NCI-H1417 treated with DMSO at 0.1 percent for 48 hours (cell line): ENCODE results near the gene ISOC1.

Source experiments
- DNase-seq: peaks from one replicate; lab custom pipeline; 2025; lab: John Stamatoyannopoulos, UW

Gene ISOC1

GRCh38 chr5:129094924-129095899 lies 663 bp downstream of the ISOC1 start:
- DNase-seq: no peak

GRCh38 chr5:129096382-129096991 lies 1.9 kb downstream of the ISOC1 start:
- DNase-seq: no peak

GRCh38 chr5:129097498-129098296 lies 3.1 kb downstream of the ISOC1 start:
- no peak for DNase-seq

GRCh38 chr5:129098488-129099183 lies 4.1 kb downstream of the ISOC1 start:
- no peak for DNase-seq

- DNase-seq: no peak
Measured at GRCh38 chr5:129099184-129099569, 4.6 kb downstream of the ISOC1 start.

DNA sequence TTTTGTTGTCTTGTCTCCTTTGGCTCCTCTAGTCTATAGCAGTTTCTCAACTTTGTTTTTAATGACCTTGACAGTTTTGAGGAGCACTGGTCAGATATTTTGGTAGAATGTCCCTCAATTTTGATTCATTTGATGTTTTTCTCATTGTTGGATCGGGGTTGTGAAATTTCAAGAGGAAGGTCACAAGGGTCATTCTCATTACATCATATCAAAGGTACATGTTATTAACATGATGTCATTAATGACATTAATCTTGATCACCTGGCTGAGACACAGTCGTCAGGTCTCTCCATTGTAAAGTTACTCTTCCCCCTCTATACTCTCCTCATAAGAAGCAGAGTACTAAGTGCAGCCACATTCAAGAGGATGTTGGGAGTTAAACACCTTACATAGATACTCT lies 7.2 kb downstream of the ISOC1 start:
- no peak for DNase-seq

- no peak for DNase-seq
Measured at GRCh38 chr5:129103397-129103796, 8.8 kb downstream of the ISOC1 start.

DNA sequence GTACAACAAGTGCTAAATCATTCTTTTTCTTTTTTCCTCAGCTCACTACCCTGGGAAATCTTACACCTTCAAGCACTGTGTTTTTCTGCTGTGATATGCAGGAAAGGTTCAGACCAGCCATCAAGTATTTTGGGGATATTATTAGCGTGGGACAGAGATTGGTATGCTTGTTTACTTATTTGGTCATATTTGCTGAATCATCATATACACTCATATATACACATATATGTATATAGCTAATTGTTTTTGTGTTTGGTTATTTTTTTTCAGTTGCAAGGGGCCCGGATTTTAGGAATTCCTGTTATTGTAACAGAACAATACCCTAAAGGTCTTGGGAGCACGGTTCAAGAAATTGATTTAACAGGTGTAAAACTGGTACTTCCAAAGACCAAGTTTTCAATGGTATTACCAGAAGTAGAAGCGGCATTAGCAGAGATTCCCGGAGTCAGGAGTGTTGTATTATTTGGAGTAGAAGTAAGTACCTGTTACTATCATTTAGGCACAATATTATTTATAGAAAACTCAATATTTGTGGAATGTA lies 10.4 kb downstream of the ISOC1 start:
- DNase-seq: no peak

DNA sequence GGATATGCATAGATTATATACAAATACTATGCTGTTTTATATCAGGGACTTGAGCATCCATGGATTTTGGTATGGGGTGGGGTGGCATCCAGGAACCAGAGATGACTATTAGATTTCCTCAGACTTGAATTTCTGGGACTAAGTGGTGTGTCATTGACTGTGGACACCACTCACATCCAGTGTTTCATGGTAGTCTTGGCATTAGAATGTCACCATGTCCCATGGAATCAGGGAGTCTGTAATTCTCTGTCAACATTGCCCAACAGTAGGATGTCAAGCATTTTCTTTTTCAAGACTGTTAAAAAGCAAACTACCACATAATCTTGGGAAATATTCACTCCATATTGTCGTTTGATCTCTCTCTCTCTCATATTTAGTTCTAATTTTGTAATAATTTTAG lies 13.1 kb downstream of the ISOC1 start:
- DNase-seq: no peak

DNA sequence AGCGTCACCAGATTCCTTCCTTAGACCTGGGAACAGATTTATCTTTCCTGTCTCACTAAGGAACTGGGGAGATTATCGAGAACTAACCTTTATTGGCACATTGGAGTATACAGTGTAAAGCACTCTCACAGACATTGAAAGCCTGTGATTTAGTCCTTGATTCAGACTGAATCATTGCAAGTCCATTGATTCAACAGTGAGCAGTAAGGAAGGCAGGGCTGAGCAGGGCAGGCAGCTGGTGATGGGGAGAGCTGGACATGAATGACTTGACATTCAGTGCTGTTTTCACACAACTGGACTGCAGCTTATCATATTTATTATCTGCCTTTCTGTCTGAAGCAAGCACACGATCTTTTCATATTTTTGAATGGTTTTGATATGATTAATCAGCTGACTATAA lies 16.2 kb downstream of the ISOC1 start:
- DNase-seq: no peak

GRCh38 chr5:129111351-129111750 lies 16.8 kb downstream of the ISOC1 start:
- DNase-seq: no peak

- no peak for DNase-seq
Measured at GRCh38 chr5:129112295-129112694, 17.7 kb downstream of the ISOC1 start.

DNA sequence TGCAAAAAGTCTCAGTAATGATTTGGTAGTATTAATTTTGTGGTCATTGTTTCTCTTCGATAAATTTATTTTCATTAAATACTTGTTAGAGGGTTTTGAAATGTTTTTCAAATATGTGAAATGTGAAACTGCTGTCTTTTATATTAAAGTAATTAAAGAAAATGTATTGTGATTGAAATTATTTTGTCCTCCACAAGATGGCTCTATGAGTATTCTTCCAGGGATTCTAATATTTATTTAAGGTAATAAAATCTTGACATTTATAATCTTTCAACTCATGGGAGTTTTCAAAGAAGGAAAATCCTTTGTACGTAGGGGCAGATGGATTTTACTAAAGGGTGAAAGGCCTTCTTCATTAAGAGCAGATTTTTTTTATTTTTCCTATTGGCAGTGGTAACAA lies 19.3 kb downstream of the ISOC1 start:
- DNase-seq: no peak

DNA sequence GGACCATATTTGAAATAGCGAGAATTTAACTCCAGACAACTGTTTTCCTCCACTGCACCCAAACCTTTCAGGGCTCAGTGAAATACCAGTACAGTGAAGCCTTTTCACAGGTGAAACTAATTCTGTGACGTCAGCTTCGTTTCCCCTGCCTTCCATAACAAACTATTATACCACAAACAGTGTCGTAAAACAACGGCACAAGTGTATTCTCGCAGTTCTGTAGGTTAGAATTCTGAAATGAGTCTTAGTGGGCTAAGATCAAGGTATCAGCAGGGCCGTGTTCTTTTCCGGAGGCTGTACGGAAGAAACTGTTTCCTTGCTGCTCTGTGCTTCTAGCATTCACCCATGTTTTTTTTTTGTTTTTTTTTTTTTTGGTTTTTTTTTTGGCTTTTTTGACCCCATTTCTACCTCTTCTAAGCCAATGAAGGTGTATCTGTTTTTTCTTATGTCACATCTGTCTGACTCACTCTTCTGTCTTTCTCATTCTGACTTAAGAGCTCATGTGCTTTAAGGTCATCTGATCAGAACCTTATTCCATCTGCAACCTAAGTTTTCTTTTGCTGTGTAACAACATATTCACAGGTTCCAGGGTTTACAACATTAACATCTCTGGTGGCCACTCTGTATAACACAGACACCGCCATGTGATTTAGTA lies 20.1 kb downstream of the ISOC1 start:
- DNase-seq: no peak

GRCh38 chr5:129115680-129116079 lies 21.1 kb downstream of the ISOC1 start:
- no peak for DNase-seq

- no peak for DNase-seq
Measured at GRCh38 chr5:129116797-129117196, 22.2 kb downstream of the ISOC1 start.

DNA sequence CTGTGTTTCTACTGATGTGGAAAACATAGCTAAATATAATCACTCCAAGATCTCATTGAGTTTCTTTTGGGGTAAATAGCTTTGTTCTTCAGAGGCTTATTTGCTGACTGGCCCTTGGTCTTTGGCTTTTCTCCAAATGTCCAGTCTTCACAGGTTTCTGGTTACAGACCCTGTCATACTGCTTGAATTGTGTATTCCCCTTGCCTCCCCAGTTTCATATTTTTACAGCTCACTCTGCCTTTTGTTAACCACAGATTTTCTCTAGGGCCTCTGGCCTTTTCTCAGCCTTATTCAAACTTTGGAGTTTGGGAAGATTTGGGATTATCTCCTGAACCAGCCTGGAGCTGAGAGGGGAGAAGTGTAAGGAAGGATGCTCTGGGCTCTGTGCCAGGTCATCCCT lies 23.9 kb downstream of the ISOC1 start:
- no peak for DNase-seq

- DNase-seq: no peak
Measured at GRCh38 chr5:129118826-129119225, 24.3 kb downstream of the ISOC1 start.

DNA sequence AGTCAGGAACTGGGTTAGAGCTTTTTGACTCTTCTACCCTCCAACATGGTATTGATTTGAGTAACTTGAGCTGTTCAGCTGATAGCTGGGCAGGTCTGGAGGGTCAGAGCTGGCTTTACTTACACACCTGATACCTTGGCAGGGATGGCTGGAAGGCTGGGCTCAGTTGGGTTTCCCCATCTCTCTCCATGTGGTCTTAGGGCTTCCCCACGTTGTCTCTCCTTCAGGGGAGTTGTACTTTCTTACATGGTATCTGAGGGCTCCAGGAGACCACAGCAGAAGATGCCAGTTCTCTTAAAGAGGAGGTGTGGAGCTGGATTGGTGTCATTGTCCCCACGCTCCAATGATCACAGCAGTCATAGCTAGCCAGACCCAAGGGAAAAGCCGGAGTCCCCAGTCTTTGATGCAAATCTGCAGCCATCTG lies 25.6 kb downstream of the ISOC1 start:
- no peak for DNase-seq

DNA sequence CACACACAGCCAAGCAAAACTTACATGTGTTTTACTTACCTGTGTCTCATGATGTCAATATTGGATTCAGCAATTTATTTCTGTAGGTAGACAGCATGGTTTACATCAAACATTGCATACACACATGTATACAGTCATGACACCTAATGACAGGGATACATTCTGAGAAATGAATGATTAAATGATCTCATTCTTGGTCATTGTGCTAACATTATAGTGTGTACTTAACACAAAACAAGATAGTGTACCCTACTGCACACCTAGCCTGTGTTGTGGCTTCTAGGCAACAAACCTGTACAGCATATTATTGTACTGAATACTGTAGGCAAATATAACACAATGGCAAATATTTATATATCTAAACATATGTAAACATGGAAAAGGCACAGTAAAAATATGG lies 28.0 kb downstream of the ISOC1 start:
- no peak for DNase-seq

- no peak for DNase-seq
Measured at GRCh38 chr5:129124608-129125007, 30.1 kb downstream of the ISOC1 start.
